Stimulated activated CD8-positive, alpha-beta memory T cell treated with anti-CD3 and anti-CD28 coated beads, Interleukin-7, amount 100 ng/mL, for 1 hour (primary cell): Measurements from ENCODE around the gene TOGARAM1.

Experiments
- DNase-seq, 2 donors: peaks; one replicate each; pipeline ENCODE4 v3.0.0-alpha.2; 2020; ENCODE audit warnings: low read depth in 2 of 2

The TOGARAM1 gene

GRCh38 chr14:44963775-44964380, 1.9 kb downstream of the TOGARAM1 start:
- no peak for DNase-seq

GRCh38 chr14:44966601-44967336, 4.8 kb downstream of the TOGARAM1 start:
- no peak for DNase-seq

DNA sequence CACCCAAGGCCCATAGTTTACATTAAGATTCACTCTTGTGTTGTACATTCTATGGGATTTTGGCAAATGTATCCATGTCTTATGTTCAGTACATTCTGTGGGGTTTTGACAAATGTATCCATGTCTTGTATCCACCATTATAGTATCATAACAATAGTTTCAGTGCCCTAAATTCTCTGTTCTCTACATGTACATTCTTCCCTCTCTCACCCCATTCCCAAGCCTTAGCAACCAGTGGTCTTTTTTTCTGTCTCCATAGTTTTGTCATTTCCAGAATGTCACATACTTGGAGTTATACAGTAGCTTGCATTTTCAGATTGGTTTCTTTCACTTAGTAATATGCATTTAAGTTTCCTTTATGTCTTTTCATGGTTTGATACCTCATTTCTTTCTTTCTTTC, 6.7 kb downstream of the TOGARAM1 start:
- DNase-seq = no peak

DNA sequence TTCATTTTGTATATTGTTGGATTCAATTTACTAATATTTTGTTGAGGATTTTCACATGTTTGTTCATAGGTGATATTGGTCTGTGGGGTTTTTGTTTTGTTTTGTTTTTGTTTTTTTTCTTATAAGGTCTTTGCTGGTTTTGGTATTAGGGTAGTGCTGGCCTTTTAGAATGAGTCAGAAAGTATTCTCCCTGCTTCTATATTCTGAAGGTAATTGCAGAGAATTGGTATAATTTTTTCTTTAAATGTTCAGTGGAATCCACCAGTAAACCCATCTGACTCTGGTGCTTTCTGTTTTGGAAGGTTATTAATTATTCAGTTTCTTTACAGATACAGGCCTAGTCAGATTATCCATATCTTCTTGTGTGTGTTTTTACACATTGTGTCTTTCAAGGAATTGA, 8.9 kb downstream of the TOGARAM1 start:
- no peak for DNase-seq

GRCh38 chr14:44971459-44971858, 9.5 kb downstream of the TOGARAM1 start:
- DNase-seq = no peak

- DNase-seq = no peak
Measured at GRCh38 chr14:44979273-44979672, 17.3 kb downstream of the TOGARAM1 start.

GRCh38 chr14:44979740-44980356, 17.9 kb downstream of the TOGARAM1 start:
- DNase-seq = no peak

GRCh38 chr14:44981198-44981597, 19.2 kb downstream of the TOGARAM1 start:
- no peak for DNase-seq

DNA sequence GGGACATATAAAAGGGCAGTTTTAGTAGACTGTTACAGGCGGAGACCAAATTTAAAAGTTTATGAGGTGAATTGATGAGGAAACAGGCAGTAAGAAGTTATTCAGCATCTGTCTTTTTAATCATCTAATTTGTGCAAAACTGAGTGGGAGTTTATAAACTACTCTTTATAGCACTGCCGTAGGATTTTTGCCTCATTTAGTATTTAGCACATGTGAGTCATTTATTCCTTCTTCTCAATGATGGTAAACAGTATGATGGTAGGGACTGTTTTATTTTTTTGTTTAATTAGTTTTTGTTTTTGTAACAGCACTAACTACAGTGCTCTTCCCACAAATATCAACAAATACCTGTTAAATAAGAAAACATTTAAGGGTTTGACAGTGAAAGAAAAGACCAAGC, 20.6 kb downstream of the TOGARAM1 start:
- no peak for DNase-seq

GRCh38 chr14:44988694-44989093, 26.7 kb downstream of the TOGARAM1 start:
- no peak for DNase-seq

DNA sequence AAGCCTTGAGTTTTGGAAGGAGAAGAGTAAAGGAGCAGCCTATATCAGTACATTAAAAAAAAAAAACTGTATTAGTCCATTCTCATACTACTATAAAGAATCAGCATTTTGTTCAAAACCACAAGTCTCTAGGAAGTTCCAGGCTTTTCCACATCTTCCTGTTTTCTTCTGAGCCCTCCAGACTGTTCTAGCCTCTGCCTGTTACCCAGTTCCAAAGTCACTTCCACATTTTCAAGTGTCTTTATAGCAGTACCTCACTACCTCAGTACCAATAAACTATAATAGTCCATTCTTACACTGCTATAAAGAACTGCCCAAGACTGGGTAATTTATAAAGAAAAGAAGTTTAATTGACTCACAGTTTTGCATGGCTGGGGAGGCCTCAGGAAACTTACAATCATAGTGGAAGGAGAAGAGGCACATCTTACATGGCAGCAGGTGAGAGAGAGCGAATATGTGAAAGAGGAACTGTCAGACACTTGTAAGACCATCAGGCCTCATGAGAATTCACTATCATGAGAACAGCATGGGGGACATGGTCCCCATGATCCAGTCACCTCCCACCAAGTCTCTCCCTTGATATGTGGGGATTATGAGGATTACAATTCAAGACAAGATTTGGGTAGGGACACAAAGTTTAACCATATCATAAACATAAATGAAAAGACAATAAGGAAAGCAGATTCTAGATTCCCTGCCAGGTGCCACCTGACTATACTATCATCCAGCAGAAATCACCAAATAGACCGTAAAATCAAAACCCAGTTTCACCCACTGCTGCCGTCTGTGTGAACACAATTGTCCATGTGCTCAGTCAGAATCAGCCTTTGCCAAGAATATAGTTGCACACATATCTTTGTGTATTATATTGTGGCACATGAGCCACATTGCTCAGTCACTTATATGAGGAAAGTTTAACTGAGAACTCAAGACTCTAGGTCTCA, 27.8 kb downstream of the TOGARAM1 start:
- no peak for DNase-seq

DNA sequence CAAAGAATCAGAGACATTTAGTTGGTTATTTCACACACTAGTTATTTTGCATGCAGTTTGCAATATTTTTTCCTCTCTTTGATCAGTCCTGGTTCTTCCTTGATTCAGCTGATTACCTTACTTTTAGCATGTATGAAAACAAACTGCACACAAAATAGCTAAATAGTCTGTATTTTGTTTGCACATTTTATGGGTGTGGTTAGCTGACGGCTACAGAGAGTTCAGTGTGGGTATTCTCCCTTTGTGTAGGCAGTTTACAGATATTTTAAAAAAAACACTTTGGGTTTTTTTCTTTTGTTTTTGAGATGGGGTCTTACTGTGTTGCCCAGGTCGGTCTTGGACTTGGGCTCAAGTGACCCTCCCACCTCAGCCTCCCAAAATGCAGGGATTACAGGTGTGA, 28.5 kb downstream of the TOGARAM1 start:
- no peak for DNase-seq

GRCh38 chr14:44995196-44995595, 33.2 kb downstream of the TOGARAM1 start:
- DNase-seq = no peak

GRCh38 chr14:44995770-44996294, 33.8 kb downstream of the TOGARAM1 start:
- no peak for DNase-seq

DNA sequence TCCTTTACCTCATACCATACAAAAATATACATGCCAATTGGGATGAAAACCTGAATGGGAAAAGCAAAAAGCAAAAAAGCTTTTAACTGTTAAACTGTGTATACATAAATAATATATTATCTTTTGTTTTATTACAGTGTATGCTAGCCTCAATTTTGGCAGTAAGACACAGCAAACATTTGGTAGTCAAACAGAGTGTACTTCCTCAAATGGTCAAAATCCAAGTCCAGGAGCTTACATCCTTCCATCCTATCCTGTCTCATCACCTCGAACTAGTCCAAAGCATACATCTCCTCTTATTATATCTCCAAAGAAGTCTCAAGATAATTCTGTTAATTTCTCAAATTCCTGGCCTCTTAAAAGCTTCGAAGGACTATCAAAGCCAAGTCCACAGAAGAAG, 41.9 kb downstream of the TOGARAM1 start:
- no peak for DNase-seq

DNA sequence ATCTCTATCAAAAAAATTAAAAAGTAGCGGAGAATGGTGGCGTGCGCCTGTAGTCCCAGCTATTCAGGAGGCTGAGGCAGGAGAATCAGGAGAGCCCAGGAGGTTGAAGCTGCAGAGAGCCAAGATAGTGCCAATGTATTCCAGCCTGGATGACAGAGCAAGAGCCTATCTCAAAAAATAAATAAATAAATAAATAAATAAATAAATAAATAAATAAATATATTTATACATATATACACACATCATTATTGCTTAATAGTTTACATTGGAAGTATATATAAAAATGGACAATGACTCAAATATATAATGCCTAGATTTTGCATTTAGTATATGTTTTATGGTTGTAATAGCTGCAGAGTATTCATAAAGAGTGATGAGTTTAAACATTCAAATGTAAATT, 53.1 kb downstream of the TOGARAM1 start:
- DNase-seq = no peak

DNA sequence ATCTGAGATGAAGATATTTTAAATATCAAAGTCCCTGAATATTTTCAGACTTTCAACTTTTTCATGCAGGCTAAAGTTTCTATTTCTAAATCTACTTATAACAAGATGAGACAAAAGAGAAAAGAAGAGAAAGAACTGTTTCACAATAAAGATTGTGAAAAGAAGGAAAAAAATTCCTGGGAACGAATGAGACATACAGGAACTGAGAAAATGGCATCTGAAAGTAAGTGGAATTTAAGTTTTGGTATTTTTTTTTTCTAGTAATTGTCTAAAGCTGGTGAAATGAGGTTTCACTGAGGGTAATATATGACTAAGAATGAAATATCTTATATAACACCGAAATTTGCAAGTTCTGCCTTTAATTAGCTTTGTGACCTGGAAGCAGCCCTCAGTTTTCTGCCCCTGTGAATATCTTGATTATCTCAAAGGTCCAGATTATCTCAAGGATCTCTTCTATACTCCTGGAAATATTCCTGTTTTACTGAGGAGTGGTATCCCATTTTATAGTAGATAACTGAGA, 66.2 kb downstream of the TOGARAM1 start:
- DNase-seq = no peak

GRCh38 chr14:45034730-45035129, 72.7 kb downstream of the TOGARAM1 start:
- no peak for DNase-seq

DNA sequence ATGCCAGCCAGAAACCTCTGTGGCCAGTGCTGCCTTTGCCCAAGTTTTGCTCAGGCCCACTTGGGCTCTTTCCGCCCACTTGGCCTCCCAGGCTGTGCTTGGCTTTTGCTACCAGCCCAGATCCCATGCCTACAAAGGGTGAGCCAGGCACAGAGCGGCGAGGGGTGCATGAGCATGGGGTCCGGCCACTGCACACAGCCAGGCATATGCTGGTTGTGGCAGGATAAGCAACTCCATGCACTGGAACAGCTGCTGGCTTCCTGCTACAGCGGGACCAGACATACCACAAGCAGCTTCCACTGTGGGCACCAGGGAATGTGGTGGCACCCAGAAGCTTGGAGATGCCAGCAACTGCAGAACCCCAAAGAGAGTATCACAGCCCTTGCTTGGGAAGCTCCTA, 76.3 kb downstream of the TOGARAM1 start:
- no peak for DNase-seq

GRCh38 chr14:45038865-45039264, 76.9 kb downstream of the TOGARAM1 start:
- DNase-seq = no peak

DNA sequence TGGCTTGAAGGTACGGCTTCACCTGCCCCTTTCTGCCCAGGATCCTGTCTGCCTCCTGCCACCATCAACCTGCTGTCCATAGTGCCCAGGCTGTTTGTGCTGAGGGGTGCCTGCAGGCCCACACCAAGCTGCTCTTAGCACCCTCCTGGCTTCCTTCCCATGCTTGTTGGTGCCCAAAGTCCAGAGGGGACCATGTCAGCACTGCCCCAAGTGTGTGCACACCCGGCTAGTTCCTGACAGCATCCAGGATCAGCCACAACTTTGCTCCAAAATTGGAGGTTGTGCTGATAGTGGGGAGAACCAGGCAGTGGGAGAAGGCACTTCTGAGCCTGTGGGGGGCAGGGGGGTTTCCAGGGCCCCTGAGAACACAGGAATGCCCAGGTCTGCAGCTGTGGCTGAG, 77.4 kb downstream of the TOGARAM1 start:
- DNase-seq = no peak

GRCh38 chr14:45041641-45042040, 79.7 kb downstream of the TOGARAM1 start:
- no peak for DNase-seq
